NCI-H82 treated with DMSO at 0.1 percent for 48 hours (cell line): ENCODE measurements around the gene CLN6.
A peak's percentile ranks its signal among the peaks of the same experiment; 100 is the strongest.
"Not testable (repeated sequence)": the region's sequence is repeated elsewhere in the genome, so short reads cannot be mapped to it uniquely, and the experiment has no call there.

Experiments
- DNase-seq: peaks from one replicate; lab custom pipeline; 2025; ENCODE audit not compliant: unreplicated experiment; lab: John Stamatoyannopoulos, UW

The CLN6 gene

GRCh38 chr15:68192117-68192516, 37.4 kb downstream of the CLN6 start:
- no peak for DNase-seq

DNA sequence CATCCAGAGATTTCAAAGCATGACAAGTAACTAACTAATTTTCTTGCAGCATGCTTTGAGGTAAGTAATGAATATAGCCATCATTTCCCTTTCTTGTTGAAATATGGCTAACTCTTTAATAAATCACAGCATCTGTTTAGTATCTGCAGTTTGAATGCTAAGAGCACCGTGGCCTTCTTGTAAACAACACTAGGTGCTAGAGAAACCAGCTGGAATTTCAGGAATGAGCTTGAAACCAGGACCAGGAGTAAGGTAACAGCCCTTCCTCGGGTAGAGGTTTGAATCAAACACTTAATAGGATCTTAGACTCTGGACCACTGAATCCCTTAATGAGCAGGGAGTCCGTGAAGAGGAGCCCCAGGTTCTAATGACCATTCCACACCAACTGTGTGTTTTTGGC, 38.0 kb downstream of the CLN6 start:
- peak; percentile 23 for DNase-seq

GRCh38 chr15:68190048-68190447, 39.5 kb downstream of the CLN6 start:
- no peak for DNase-seq

DNA sequence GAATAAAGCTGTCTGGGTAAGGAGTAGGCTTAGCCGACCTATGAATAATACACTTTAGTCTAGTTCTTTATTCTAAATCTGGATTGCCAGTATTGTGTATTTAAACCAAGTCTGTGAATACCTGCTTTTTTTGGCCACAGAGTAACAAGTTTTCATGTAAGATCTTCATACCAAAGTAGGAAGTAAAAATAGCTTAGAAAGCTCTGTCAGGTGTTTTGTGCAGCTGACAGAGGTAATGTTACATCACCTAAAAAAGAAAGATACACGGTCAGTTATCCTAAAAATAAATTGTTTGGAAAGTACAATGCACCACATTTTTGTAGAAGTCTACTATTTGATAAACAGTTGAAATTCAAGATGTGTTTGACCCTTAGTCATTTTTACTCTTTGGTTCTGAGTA, 40.9 kb downstream of the CLN6 start:
- no peak for DNase-seq

GRCh38 chr15:68187559-68187958, 42.0 kb downstream of the CLN6 start:
- no peak for DNase-seq

- DNase-seq, result no peak
Measured at GRCh38 chr15:68186671-68187397, 42.7 kb downstream of the CLN6 start.

DNA sequence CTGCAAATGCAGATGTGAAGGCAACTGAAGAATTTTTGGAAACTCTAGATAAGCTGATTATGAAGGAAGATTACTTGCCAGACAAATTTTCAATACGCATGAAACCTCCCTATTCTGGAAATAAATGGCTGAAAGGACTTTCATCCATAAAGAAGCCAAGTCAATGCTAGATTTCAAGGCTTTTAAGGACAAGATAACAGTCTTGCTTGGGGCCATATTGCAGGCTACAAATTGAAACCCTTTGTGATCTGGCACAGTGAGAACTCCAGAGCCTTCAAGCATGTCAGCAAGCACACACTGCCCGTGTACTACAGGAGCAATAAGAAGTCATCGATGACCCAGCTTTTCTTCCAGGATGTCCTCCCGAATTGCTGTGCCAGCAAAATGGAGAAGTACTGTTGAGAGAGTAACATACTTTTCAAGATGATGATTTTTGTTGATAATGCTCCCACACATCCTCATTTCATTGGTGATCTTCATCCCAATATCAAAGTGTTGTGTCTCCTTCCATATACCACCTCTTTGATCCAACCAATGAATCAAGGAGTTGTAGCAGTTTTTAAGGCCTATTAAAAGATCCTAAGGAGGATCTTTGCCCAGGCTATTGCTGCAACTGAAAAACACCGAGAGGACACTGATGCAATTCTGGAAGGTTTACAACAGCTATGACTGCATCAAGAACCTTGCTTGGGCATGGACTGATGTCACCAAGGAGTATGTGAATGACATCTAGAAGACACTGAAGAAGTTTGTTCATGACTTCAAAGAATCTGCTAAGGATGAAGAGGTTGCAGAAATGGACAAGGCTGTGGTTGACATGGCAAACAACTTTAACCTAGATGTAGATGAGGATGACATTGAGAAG, 44.7 kb downstream of the CLN6 start:
- no peak for DNase-seq

GRCh38 chr15:68183616-68184315, 45.8 kb downstream of the CLN6 start:
- DNase-seq, result no peak

DNA sequence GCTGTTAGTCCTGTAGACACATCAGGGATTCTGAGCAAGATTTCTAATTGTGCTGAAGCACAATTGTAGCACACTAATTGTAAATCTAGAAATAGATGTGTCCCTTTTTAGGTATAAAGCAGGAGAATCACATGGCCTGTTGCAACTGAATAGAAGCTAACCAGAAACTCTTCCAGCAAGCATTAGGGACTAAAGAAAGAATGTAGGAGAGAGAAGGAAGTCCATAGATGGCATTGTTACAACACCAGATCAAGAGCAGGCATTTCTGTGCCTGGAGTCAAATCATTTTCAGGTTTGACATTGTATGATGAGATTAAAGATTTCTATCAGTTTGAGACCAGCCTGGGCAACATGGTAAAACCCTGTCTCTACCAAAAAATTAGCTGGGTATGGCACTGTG, 51.8 kb downstream of the CLN6 start:
- DNase-seq, result no peak

DNA sequence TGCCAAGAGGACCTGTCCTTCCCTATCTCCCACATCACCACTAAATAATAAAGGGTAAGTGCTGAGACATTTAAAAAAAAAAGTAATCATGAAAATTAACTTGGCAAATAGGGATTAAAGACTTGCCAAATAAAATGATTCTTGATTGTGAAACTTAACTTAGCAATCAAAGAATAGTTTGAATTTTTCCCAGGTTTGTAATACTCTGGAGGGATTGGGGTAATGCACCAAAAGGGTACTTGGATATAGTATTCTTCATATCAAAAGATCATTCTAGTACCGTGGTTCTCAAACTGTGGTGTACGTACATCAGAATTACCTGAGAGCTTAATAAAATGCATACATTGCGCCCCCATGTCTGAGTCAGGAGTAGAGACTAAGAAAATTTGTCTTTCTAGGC, 52.9 kb downstream of the CLN6 start:
- DNase-seq, result no peak

DNA sequence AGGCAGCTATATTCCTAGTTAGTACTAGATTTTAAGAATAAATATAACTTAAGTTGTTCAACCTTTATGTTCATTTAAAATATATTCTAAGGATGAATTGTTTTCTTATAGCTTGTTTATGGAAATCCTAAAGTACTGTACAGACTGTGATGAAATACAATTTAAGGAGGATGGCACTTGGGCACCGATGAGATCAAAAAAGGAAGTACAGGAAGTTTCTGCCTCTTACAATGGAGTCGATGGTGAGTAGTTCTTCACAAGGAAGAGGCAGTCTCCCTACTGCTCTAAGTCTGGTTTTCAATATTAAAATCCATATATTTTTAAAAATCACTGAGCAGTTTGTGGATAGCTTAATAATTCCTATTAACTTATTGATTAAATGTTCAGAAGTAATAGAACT, 54.0 kb downstream of the CLN6 start:
- DNase-seq, result no peak

GRCh38 chr15:68173119-68173518, 56.4 kb downstream of the CLN6 start:
- no peak for DNase-seq

- not testable (repeated sequence) for DNase-seq
Measured at GRCh38 chr15:68172037-68172436, 57.5 kb downstream of the CLN6 start.

GRCh38 chr15:68166847-68167246, 62.7 kb downstream of the CLN6 start:
- no peak for DNase-seq

DNA sequence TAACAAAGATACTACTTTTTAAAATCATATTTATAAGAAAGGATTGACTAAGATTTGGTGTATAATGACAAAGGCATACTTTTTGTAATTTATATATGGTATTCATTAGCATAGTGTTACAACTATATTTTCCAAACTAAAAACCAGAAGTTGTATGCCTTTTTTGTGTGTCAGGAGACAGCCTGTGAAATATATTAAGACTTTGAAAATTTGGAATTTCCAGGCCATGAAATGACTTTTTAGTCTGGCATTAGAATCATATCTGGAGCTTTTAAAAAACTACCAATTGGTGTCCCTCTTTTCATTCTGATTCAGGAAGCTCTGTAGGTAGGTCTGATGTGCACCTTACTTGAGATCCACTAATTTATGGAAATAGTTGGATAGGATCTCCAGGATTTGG, 66.3 kb downstream of the CLN6 start:
- no peak for DNase-seq

- DNase-seq, result no peak
Measured at GRCh38 chr15:68158046-68158628, 71.4 kb downstream of the CLN6 start.

- no peak for DNase-seq
Measured at GRCh38 chr15:68157074-68157473, 72.5 kb downstream of the CLN6 start.
